Globus pallidus (tissue), 1 donor: ENCODE data around the gene GMPPB.
"Not testable (repeated sequence)": the region's sequence is repeated elsewhere in the genome, so short reads cannot be mapped to it uniquely, and the experiment has no call there.

ENCODE experiments used
- DNase-seq: peaks from one replicate; pipeline ENCODE4 v3.0.0-alpha.2; 2015; ENCODE audit warnings: low spot score

GMPPB gene

DNA sequence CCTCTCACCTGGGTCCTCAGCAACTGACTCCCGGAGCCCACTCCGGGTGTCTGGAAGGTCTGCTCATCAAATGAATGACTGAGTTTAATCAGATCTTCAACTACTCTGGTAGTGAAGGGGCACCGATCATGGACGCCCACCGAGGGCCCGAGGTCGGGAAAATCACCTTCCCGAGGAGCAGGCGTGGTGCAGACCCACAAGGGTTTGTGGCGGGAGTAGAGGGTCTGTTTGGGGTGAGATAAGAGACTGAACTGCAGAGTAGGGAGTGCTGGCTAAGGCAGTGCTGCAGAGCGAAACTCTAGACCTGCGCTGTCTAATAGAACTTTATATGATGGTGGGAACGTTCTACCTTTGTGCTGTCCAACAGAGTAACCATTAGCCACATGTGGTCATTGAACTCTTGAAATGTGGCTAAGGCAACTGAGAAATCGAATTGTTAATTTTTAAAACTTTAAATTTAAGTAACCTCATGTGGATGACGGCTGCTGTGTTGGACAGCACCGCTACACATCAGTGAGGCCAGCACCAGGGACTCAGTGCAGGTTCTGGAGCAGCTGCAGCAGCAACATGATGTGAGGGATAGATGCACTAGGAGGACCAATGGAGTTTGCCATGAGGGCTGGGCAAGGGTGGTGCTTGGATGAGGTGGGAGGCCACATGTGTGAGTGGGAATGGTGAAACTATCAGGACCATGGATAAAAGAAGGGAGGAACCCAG lies 33.7 kb downstream of the GMPPB start:
- not testable (repeated sequence) for DNase-seq

DNA sequence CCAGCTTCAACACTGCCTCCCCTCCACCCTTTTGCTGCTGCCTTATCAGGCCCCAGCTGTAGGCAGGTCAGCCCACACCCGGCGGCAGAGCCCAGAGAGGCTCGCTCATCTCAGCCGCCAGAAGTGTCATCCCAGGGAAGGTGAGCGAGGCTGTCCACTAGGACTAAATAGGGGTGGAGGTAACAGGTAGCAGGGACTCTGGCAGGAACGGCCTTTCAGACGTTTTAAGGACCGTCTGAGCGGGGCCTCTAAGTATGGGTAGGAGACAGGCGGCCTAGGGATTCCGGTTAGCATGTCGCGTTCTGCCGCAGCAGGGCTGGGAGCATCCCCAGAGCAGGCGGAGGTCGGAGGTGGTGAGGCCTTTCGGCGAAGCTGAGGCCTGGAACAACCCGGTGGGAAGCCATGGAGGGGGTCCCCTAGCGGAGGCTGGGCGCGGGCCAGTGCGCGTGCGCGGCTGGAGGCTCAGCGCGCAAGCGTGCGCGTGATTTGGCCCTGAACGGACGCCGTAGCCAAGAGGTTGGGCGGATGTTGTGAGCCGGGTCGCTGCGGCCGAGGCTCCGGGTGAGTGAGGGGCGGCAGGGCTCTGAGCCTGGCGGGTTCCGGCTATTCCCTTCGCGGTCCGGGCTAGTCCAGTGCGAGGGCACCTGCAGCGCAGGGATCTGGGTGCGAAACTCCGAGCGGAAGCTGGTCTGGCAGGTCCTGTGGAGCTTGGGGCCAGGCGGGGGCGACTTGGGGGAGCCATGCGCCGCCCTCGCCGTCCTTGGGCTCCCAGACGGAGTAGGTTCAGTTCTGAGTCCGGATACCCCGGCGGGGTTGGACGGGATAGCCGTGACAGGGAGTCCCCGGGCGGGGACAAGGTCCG lies 34.5 kb downstream of the GMPPB start, which contains the start of the genes MST1 and RNF123:
MST1 (minus strand) TSS at position 429 of the 862 bp plus-strand sequence. CDS start 783 bp downstream, outside the sequence.
RNF123 (plus strand) TSS at position 512 of the 862 bp plus-strand sequence. CDS start 1,609 bp downstream, outside the sequence.
- peak; percentile 76 for DNase-seq

- DNase-seq: not testable (repeated sequence)
Measured at GRCh38 chr3:49688338-49689045, 35.3 kb downstream of the GMPPB start.

GRCh38 chr3:49687424-49687795 lies 36.3 kb downstream of the GMPPB start:
- DNase-seq: not testable (repeated sequence)

DNA sequence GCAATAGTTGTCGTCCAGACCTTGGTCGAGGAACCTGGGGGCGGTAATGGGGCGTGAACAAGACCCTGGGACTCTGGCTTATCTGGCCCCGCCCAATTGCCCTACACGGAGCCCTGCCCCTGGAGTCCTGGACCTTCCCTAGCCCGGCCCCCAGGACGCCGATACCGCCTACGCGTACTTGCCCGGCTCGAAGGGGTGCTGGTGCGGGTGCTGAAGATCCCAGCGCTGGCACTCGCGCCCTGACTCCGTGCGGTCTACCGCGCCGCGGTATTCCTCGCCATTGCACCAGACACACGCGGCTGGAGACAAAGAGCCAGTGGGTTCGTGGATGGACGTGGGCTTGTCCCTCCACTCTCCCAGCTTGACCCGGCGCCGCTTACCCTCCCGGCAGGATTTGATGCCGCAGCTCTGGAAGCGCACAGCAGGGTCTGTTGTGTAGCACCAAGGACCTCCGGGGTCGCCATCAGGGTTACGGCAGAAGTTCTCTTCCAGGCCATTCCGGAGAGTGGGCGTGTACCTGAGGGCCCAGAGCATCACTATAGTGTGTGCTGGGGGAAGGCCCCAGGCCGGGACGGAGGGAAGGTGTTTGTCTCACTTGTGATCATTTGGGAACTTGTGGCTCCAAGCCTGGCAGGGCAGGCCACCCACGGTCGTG lies 36.9 kb downstream of the GMPPB start:
- DNase-seq: not testable (repeated sequence)

GRCh38 chr3:49686346-49686745 lies 37.4 kb downstream of the GMPPB start:
- DNase-seq: not testable (repeated sequence)

- not testable (repeated sequence) for DNase-seq
Measured at GRCh38 chr3:49685846-49686245, 37.9 kb downstream of the GMPPB start.

DNA sequence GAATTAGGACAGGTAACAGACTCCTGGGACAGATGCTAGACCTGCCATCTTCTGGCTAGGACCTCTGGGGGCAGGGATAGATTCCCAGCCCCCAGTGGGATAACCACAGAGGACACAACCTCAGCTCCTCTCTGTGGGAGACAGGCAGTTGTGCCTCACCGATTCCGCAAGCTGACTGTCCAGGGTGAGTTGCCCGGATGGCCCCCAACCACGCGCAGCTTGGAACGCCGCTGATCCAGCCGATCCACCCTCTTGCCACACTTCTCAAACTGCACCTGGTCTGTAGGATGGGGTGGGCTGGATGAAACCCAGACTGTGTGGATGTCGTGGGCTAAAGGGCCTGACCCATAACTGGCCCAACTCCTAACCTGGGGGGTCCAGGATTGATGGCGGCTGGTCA lies 38.6 kb downstream of the GMPPB start:
- not testable (repeated sequence) for DNase-seq

DNA sequence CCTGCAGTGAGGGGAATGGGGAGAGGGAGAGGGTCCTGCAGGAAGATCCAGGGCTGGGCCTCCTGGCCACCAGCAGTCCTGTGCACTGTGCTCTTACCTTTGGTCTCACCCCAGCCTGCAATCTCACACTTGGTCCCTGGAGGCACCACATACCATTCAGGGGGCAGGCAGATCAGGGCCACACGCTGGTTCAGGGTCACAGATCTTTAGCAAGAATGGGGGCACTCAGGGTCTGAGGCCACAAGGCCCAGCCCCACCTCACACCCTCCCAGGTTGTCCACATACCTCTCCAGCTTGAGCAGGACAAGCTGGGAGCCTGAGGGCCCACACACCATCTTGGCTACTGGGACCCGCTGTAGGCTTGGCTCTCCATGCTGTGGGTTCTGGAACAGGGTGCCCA lies 39.3 kb downstream of the GMPPB start:
- DNase-seq: not testable (repeated sequence)

DNA sequence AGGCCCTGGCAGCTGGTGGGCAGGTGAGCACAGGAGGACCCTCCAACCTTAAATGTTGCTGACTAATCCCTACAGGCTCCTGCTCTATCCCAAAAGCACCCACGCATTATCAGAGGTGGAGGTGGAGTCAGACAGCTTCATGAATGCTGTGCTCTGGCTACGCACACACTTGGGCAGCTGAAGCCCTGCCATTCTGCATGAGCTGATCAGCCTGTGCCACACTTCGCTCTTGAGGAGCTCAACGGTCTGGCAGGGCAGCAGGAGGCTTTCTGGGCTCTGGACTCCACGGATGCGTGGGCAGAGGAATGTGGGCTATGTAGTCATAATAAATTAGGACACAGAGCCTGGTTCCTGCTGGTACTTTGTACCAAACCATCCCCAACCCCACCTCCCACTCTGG lies 40.6 kb downstream of the GMPPB start:
- DNase-seq: no peak

DNA sequence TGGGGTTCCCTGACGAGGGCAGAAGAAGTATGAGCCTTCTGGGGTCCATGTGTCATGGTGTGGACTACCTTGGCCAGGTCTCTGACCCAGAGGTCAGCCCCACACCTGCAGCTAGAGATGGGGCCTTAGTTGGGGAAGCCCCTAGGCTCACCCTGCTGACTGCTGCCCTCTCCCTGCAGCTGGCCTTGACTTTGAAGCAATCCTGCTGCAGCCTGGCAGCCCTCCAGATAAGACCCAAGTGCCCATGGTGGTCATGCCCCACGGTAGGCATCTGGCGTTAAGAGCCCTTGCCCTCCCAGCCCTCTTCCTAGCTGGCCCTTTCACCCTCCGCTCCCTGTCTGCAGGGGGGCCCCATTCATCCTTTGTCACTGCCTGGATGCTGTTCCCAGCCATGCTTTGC lies 42.2 kb downstream of the GMPPB start:
- DNase-seq: no peak

DNA sequence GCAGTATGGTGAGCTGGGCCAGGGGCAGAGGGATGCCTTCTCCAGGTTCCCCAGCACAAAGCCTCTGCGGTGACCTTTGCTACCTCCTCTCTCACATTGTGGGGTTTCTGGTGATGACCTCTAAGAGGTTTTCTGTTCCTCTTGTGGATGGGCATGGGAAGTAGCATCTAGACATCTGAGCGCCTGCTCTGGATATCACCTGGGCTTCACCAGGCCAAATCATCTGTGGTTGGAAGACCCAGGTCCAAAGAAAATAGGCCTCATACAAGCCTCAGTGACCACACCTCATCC lies 42.6 kb downstream of the GMPPB start:
- no peak for DNase-seq

- DNase-seq: no peak
Measured at GRCh38 chr3:49680493-49681231, 43.1 kb downstream of the GMPPB start.

GRCh38 chr3:49675912-49676311 lies 47.8 kb downstream of the GMPPB start:
- no peak for DNase-seq

DNA sequence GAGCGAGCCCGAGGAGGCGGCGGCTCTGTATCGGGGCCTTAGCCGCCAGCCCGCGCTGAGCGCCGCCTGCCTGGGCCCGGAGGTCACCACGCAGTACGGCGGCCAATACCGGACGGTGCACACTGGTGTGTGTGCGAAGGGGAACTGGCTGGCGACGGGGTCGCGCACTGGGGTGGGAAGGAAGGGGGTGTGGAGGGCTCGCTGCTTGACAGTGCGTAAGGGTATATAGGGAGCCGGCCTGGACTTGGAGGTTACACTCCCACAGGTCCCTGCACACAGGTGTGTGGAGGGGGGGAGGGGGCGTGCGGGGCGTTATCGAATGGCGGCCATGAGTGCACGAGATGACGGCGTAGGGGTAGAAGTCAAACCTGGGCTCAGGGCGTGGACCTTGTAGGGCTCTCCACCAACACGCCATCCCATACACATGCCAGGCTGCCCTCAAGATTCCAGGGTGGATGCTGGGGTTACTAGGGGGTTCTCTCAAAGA lies 49.2 kb downstream of the GMPPB start:
- DNase-seq: no peak

DNA sequence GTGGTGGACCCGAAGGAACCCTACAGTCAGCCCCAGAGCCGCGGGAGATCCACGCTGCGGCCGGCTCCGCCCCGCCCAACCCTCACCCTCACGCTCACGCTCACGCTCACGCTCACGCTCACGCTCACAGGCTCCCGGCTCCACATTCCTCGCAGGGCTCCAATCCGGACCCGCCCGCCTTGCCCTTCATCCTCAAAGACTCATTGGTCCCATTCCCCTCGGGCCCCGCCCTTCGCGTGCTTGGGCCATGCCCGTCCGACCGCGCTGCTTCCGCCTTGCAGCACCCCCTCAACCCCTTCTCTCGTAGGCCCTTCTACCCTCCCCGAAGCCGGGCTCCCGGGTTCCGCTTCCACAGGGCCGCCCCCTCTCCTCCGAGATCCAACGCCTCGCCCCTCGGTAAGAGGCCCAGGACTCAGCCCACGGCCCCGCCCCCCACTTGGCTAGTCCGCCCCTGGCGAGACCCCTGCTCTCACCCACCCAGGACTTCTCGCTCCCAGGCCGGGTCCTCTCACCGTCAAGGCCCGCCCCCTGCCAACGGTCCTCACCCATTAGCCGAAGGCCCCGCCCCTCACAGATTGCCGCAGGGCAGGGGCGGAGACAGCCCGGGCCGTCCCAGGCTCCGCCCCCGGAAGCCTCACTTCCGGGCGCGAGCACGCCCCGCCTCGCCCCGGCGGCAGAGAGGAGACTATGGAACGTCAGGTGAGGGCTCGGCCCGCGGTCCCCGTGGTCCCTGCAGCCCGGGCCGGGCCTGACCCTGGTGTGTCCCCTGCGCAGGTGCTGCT lies 49.8 kb downstream of the GMPPB start, which contains the start of gene APEH:
APEH (plus strand) TSS at position 637 of the 782 bp plus-strand sequence; CDS start at position 688, 51 bp downstream.
- DNase-seq: peak; percentile 91

DNA sequence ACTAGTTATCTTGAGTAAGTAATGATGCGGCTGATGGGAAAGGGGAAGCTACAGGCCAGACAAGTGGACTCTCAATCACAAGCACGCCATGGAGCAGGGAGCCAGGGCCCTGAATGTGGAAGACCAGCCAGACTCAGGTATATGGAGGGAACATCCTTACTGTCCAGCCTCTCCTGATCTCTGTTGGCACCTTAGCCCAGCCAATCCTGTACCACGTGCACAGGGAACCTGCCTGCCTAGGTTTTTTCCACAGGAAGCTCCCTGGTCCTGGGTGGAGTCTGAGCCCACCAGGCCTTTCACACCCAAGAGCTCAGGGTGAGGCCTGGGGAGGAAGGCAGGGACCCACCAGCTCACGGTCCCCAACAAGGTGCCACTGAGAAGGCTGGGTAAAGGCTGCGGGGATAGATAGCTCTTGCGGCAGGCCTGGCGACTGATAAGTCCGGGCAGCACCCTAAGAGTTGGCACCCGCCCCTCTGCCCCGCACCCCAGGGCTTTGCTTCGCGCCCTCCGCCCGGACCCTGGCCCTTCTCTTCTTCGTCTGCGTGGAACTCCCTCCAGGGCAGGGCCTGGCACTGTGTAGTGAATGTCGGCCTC lies 50.5 kb downstream of the GMPPB start:
- no peak for DNase-seq

DNA sequence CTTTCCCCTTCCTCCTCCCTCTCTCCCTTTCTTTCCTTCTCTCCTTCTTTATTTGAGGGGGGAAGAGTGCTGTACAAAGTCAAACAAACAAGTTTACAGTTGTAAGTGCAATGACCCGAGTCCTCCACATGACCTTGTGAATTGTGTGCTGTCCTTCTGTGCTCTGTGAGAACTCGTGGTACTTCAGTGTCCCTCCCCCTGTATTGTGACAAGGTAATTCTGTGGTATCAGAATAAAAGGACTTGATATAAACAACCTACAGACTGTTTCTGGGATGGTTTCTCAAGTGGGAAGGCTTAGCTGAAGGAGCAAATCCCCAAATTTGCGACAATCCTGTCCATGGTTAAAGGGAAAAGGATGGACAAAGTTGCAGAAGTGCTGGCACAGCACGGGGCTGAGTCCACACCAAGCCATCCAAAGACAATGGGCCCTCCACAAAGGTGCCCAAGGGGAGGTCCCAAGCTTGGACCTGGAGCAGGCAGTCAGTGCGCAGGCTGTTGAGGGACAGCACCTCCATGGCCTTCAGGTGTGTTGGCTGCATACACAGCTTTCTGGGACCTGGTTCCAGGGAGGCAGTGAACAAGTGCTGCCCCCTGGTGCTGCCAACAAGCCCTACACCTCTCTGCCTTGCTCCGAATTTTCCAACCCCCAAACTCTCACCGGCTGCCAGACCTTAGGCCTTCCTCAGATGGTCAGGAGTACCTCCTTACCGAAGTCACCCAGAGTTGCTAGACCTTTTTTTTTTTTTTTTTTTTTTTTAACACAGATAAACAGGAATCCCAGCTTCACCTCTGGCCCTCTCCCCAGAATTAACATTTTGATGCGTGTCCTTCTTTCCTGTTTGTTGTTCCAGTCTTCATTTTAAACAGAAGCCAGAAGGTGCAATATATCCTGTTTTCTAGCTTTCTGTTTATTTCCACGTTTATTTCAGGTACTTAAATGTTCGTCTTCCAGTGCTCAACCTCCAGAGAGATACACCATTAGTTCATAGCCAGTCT lies 52.2 kb downstream of the GMPPB start:
- DNase-seq: peak; percentile 45

GRCh38 chr3:49670940-49671290 lies 52.8 kb downstream of the GMPPB start:
- no peak for DNase-seq
